Activated CD4-positive, alpha-beta T cell treated with anti-CD3 and anti-CD28 coated beads for 24 hours (primary cell): ENCODE data around the gene ARL4C.
A peak's percentile ranks its signal among the peaks of the same experiment; 100 is the strongest.
"Not testable (repeated sequence)": the region's sequence is repeated elsewhere in the genome, so short reads cannot be mapped to it uniquely, and the experiment has no call there.

Experiments
- DNase-seq, 2 donors: peaks; one replicate each; pipeline ENCODE4 v3.0.0-alpha.2; 2020; ENCODE audit warnings: low read depth in 2 of 2

ARL4C gene

DNA sequence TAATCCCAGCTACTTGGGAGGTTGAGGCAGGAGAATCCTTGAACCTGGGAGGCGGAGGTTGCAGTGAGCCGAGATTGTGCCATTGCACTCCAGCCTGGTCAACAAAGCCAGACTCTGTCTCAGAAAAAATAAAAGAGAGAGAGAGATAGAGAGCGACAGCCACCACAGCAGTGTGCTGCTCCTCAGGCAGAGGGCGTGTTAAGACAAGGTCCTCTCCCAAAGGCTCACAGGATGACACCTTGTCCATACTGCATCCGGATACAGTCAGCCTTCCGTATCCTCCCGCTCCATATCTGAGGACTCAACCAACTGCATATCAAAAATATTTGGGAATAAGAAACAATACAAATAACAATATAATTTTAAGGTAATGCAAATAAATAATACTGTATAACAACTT, 20.1 kb downstream of the ARL4C start:
- no peak for DNase-seq

GRCh38 chr2:234474654-234475053, 22.2 kb downstream of the ARL4C start:
- no peak for DNase-seq

DNA sequence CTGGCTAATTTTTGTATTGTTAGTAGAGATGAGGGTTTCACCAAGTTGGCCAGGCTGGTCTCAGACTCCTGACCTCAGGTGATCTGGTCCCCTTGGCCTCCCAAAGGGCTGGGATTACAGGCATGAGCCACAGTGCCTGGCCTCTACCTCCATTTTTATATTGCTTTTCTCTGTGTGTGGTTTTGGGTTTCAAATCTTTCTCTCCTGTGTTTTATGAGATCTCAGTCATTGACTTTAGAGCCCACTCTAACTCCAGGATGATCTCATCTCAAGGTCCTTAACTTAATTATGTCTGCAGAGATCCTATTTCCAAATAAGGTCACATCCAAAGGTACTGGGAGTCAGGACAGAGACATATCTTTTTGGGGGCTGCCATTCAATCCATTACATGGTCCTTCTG, 24.7 kb downstream of the ARL4C start:
- DNase-seq: no peak

DNA sequence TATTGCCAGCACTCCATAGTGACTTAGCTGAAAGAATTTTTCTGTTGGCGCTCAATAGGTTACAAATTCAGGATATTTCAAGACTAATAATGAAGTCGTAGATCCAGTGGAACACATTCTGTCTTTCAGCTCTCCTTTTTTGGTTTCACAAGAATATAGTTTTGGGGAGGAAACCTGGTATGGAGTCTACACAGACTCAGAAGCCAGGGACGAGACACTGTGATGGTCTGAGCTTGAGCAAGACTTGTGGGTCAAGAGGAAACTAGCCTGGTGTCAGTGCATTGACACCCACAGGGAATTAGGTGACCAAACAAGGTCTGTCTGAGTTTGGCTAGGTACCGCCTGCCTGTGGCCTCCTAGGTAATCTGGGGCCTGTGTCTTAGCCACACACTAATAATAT, 26.9 kb downstream of the ARL4C start:
- DNase-seq: no peak

GRCh38 chr2:234469251-234469845, 27.5 kb downstream of the ARL4C start:
- no peak for DNase-seq

DNA sequence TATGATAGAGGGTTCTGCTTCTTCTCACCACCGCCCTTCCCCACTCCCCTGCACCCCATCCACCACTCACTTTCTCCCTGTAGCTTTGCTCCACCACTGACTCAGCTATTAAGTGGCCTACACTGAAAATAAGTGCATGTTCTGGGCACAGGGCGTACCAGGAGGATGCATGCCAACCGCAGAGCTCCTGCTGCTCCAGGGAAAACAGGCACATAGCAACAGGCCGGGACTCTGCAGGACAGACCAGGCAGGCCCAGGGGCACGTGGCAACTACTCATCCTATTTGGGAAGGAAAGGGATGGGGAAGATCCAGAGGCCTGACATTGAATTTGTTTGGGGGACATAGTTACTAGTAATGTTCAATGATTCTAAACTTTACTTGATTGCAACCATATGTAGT, 28.4 kb downstream of the ARL4C start:
- DNase-seq: no peak

- DNase-seq: no peak
These were observed 29.6 kb downstream of the ARL4C start for GRCh38 chr2:234467289-234467688.

DNA sequence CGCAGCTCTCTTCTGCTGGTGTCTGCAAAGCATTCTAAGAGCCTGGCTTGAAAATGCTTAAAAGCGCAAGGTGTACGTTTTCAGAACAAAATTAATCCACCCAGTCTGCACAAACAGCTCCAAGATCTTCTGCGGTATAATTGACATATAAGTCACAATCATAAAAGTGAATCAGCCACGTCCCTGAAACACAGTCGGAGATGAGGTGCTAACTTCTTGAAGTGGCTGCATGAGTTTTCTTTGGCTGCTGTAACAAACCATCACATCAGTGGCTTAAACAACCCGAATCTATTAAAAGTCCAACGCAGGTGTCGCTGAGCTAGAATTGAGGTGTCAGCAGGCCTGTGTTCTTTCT, 32.6 kb downstream of the ARL4C start:
- no peak for DNase-seq

- peak; percentile 46 to 56 for DNase-seq
These were observed 33.1 kb downstream of the ARL4C start for GRCh38 chr2:234463626-234464290.

GRCh38 chr2:234462218-234462992, 34.5 kb downstream of the ARL4C start:
- DNase-seq: no peak

DNA sequence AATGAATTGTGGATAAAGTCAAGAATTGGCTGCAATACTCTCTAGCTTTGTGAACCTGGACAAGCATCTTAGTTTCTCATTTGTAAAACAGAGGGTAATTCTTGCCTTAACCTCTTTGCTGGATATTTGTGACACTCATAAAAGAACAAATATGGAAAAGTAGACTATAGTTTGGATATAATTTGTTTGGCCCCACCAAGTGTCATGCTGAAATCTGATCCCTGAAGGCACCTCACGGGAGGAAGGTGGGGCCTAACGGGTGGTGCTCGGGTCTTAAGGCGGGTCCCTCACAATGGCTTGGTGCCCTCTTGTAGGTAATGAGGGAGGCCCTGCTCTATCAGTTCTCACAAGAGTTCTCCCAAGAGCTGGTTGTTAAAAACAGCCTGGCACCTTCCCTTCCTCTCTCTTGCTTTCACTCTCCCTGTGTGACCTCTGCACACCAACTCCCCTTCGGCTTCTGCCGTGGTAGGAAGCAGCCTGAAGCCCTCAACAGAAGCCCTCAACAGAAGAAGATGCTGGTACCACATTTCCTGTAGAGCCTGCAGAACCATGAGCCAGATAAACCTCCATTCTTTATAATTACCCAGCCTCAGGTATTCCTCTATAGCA, 37.4 kb downstream of the ARL4C start:
- DNase-seq: no peak

DNA sequence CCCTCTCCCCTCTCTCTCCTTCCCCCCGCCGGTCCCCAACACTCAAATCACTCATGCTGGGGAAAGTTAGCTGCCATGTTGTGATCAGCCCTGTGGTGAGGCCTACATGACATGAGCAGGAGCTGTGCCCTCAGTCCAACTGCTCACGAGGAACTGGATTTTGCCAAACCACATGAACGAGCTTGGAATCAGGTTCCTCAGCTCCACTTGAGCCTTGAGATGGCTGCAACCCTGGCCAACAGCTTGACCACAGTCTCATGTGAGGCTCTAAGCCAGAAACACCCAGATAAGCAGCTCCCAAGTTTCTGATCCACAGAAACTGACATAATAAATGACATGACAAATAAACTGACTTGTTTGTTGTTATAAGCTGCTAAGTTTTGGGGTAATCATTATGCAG, 38.4 kb downstream of the ARL4C start:
- no peak for DNase-seq

DNA sequence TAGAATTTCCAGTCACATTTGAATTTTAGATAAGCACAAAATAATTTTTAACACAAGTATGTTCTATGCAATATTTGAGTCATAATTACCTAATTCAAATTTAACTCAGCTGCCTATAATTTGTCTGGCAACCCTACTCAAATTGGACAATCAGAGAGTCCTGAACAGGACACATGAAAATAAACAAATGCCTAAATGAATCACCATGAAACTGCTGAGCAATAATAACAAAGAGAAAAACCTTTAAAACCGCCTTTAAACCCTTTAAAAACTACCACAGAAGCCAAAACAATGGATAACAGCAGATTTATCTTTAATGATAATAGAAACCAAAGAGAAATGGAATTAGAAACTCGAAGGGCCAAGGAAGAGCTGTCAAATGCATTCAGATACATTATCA, 39.5 kb downstream of the ARL4C start:
- DNase-seq: no peak

DNA sequence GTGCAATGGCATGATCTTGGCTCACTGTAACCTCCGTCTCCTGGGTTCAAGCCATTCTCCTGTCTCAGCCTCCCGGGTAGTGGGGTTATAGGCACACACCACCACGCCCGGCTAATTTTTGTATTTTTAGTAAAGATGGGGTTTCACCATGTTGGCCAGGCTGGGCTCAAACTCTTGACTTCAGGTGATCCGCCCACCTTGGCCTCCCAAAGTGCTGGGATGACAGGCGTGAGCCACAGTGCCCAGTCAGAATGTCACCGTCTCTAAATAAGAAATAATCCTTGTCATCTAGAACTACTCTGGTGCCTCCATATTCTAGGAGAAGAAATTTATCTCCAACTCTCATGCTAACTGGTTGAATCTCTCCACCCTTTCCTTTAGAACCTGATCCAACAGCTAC, 41.6 kb downstream of the ARL4C start:
- DNase-seq: not testable (repeated sequence)

GRCh38 chr2:234454433-234454832, 42.4 kb downstream of the ARL4C start:
- no peak for DNase-seq

DNA sequence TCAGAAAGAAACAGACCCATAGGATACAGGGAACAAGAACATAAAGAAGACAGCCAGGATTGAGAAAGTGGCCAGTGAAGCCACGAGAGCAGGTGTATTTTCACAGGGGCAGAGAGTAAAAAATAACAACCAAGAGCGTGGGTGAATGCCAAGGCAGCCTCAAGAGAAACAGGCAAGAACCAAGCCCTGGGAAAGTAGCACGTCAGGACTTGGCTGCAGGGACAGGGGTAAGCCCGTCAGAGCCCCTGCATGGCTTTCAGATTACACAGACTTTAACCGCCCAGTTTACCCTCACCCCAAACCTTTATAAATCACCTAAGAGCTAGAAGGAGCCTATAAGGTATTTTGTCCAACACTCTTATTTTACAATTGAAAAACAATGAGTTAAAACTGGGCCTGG, 43.7 kb downstream of the ARL4C start:
- DNase-seq: peak in 1 of 2 donors; percentile 23

DNA sequence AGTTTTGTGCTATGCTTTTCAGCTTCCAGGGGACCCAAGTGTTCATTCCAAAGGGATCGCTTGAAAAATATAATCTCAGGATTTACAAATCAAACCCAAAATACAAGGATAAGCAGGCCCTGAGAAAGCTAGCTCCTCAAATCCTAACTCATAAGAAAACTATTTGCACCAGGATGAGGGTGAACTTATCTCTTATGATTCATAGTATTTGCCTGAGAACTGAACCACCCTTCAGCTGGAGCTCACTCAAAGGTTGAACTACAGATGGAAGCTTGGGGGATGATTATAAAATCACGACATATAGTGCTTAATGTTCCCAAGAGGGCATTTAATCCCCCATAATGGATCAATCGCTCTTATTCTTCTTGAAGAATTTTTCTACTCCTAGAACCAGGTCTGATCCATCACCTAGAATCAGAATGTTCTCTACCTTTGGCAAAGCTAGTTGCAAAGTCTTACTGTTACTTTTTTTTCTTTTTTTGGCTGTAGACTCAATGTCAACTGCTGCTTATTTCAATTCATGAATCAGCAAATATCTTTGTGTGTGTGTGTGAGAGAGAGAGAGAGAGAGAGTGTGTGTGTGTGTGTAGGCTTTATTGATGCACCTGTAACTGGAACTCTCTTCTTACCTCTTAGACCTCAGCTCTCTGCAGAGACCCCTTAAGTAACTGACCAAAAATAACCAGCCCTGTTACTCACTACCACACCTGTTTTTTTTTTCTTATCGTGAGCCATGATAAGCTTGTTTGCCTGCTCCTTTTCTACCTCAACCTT, 44.8 kb downstream of the ARL4C start:
- DNase-seq: no peak

GRCh38 chr2:234451242-234451641, 45.6 kb downstream of the ARL4C start:
- no peak for DNase-seq

- no peak for DNase-seq
These were observed 46.3 kb downstream of the ARL4C start for GRCh38 chr2:234450431-234451124.

DNA sequence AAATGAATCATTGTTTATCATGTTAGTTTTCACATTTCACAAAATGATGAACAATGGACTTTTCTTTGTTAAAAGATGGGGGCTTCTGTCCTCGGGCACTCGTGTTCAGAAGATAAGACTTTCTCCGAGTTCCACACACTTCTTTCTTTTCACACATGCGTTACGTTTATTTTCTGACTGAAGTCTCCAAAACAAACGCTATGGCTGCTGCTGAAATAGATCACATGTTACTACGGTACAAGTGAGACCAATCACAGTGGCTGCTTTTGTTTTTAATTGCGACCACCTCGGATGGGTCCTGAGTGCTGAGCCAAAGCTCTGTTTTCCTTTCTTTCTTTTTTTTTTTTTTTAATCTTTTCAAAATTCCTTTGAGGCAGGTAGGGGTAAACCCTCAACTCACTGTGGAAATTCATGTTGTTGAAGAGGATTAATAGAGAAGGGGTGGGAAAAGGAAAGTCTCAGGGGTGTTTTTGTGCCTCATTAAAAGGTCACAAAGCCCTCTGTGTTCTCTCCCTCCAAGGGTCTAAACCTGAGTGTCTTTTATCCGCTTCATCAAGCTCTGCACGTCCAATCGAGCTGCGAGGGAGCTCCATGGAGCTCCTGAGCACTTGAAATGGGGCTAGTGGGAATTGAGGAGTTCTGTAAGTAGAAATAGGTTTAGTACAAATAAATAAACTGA, 48.2 kb downstream of the ARL4C start:
- DNase-seq: no peak

- no peak for DNase-seq
These were observed 48.9 kb downstream of the ARL4C start for GRCh38 chr2:234447963-234448362.
